ENCODE results near the gene TSFM. TPM values are rescaled to one million over a fixed set of nuclear protein-coding genes. Genes with fewer than 3 reads are reported as not detected.

TSFM gene
- total RNA-seq, 1 donor: 25.5 TPM

GRCh38 chr12:57829025-57829777 is 46.6 kb downstream of the TSFM start:
- no peak for DNase-seq (ENCODE audit: low read depth)
- TF ChIP-seq, protein P1, sequence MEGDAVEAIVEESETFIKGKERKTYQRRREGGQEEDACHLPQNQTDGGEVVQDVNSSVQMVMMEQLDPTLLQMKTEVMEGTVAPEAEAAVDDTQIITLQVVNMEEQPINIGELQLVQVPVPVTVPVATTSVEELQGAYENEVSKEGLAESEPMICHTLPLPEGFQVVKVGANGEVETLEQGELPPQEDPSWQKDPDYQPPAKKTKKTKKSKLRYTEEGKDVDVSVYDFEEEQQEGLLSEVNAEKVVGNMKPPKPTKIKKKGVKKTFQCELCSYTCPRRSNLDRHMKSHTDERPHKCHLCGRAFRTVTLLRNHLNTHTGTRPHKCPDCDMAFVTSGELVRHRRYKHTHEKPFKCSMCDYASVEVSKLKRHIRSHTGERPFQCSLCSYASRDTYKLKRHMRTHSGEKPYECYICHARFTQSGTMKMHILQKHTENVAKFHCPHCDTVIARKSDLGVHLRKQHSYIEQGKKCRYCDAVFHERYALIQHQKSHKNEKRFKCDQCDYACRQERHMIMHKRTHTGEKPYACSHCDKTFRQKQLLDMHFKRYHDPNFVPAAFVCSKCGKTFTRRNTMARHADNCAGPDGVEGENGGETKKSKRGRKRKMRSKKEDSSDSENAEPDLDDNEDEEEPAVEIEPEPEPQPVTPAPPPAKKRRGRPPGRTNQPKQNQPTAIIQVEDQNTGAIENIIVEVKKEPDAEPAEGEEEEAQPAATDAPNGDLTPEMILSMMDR (IDR thresholded peaks at IDR 0.05; ENCODE audit: insufficient read depth, low read depth, low read length): no peak
- no peak overlapping the region for H3K4me3 ChIP-seq (ENCODE audit: low read depth, low read length)

DNA sequence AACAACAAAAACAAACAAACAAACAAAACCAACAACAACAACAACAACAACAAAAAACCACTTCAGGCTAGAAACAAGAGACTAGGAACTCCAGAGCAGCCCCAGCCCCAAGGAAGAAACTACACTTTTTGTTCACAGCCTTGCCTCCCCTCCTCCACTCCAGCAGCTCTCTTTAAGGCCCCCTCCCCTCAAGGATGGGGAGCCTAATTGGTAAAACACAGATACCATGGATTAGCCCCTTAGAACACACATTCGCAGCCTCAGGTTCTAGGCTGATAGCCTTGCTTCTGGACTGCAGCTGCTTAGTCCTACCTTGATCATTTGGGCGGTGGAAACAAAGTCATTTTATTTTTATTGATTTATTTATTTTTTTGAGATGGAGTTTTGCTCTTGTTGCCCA is 47.8 kb downstream of the TSFM start:
- H3K4me3 ChIP-seq (ENCODE audit: low read depth, low read length): no peak overlapping the region
- no peak for DNase-seq (ENCODE audit: low read depth)
- TF ChIP-seq, protein P1 (IDR thresholded peaks at IDR 0.05; ENCODE audit: insufficient read depth, low read depth, low read length): no peak

DNA sequence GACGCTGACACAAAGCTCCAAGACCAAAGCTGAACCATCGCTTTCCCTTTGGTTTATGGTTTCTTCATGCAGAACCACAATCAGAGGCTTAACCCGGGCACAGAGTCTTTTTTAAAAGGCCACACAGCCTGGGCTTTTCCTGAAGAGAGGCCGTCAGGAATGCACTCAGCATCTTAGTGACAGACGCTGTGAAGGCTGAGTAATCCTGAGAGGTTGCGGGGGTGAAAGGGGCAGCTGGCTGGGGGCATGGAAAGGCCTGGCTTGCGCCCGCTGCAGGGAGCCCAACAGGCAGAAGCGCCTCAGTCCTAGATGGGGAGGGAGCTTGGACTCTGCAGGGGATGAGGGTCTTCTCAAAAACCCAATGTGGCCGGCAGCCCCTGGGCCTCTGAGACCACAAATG is 50.4 kb downstream of the TSFM start:
- no peak for DNase-seq (ENCODE audit: low read depth)
- H3K4me3 ChIP-seq (ENCODE audit: low read depth, low read length): no peak overlapping the region
- TF ChIP-seq, protein P1 (IDR thresholded peaks at IDR 0.05; ENCODE audit: insufficient read depth, low read depth, low read length): no peak

GRCh38 chr12:57833672-57834071 is 51.1 kb downstream of the TSFM start:
- TF ChIP-seq, protein P1 (IDR thresholded peaks at IDR 0.05; ENCODE audit: insufficient read depth, low read depth, low read length): no peak
- DNase-seq (ENCODE audit: low read depth): no peak
- H3K4me3 ChIP-seq (ENCODE audit: low read depth, low read length): no peak overlapping the region

GRCh38 chr12:57834086-57834876 is 51.7 kb downstream of the TSFM start:
- H3K4me3 ChIP-seq (ENCODE audit: low read depth, low read length): no peak overlapping the region
- no peak for DNase-seq (ENCODE audit: low read depth)
- TF ChIP-seq, protein P1 (IDR thresholded peaks at IDR 0.05; ENCODE audit: insufficient read depth, low read depth, low read length): no peak

GRCh38 chr12:57835366-57836288 is 53.0 kb downstream of the TSFM start:
- peak overlapping the region; percentile 7 for H3K4me3 ChIP-seq (ENCODE audit: low read depth, low read length)
- TF ChIP-seq, protein P1 (IDR thresholded peaks at IDR 0.05; ENCODE audit: insufficient read depth, low read depth, low read length): no peak
- DNase-seq (ENCODE audit: low read depth): no peak
